ENCODE data around the gene ACTRT2.

Gene ACTRT2

DNA sequence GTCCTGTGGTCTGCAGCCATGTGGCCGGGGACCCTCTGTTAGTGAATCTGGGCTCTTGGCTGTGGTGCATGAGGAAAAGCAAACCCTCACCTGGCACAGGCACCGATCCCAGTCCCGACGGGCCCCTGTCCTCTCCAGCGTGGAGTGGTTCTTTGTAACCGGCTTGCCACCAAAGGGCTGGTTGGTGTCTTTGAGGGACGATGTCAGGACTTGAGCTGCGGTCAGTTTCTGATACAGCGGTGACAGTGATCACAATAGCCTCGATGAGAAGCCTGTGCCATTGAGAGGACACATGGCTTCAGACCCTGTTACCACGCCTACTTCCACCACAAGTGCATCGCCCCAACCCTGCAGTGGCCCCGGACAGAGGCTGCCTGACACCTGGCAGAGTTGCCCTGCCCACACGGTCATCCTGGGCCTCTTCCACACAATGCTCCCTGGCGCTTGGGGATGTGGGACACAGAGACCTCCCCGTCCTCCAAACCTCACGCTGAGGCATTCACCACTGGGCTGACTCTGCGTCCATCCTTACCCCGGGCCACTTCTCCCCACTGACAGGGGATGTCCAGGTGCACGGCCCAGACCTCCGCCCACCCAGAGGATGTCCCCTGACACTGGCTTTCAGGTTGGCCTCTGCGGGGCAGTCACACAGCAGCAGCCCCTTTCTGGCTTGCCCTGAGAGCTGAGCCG is 18.8 kb upstream of the ACTRT2 start:
- no peak for DNase-seq

- no peak for DNase-seq
Observed at GRCh38 chr1:3003039-3003940, 18.0 kb upstream of the ACTRT2 start.

DNA sequence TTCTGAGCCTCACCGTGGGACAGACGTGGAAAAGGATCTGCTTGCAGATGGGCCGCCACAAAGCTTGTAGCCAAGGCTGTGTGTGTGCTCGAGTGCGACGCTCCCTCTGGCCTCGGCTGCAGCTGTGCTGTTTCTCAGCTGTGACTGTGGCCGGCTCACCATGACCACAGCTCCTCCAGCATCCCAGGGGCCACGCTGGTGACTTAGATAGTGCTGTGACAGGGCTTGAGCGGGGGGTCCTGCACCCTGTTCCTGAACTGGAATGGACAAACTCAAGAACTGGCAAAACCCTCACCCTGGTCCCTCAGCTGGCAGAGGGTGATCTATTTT is 17.4 kb upstream of the ACTRT2 start:
- peak in 1 of 56 donors; percentile 12 for DNase-seq

DNA sequence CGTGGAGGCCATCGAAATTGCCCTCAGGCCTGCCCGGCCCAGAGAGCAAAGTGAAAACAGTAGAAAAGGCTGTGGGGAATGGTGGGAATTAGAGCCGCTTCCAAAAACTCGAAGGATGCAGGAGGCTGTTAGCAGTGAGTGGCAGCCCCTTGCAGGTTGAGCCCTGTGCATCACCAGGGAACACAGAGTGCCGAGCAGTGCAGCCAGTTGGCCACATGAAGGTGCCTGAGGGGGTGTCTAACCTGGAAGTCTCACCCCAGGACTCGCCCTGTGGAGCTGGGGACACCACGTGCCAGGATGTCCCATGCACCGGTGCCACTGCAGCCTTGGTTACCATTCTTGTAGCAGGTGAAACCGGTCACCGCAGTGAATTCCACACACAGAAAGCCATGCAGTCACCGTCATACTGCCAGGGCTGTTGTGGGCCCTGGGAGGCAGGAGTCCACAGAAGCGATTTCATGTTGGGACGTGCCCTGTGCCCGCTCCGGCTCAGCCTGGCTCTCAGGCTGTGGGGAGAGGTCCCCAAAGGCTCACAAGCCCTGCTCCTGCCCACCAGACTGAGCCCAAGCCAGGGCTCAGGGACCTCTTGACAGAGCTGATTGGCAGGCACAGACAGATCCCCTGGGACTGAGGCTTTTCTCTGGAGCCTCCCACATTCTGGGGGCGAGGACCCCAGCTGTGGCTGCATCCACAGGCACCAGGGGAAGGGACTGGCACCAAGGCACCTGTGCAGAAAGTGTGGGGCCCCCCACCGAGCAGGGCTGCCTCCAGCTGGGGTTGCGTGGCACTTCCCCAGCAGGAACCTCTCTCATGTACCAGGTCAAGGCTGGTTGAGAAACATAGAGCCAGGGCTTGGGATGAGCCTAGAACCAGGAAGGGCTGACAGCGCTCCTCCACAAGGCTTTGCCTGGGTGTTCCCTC is 16.7 kb upstream of the ACTRT2 start:
- no peak for DNase-seq

DNA sequence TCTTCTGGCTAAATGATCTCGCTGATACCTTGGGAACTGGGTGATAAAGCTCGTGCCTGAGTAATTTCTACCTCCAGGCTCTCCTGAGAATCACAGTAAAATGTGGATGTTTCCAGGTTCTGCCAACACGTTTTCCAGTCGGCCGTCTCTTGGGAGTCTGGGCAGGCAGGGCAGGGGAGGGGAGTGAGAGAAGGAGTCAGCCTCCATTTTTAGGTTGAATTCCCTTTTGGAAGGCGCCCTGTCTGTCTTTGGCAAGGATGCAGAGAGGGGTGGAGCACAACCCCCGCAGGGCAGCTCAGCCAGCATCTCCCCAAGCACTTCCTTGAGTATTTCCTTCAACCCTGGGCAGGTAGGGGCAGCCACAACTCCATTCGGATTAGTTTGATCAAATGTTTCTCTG is 15.5 kb upstream of the ACTRT2 start:
- DNase-seq, result no peak

- DNase-seq, result no peak
Observed at GRCh38 chr1:3007298-3008147, 13.7 kb upstream of the ACTRT2 start.

DNA sequence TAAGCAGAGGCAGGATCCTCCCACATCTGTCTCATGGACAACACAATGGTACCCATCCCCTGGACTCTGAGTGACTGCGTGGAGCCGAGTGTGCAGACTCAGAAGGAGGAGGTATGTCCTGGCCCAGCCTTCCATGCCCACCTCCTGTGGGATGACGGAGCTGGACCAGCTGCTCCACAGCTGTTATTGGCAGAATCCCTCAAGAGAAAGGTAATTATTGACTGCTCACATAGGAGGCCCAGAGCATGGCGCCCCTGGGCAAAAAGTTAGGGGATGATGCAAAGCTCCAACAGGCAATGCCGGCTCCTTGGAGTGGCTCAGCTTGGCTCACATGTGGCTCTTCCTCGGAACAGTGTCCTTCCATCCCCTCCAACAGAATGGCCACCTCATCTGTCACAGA is 12.2 kb upstream of the ACTRT2 start:
- DNase-seq, result no peak

- no peak for DNase-seq
Observed at GRCh38 chr1:3009556-3009955, 11.7 kb upstream of the ACTRT2 start.

DNA sequence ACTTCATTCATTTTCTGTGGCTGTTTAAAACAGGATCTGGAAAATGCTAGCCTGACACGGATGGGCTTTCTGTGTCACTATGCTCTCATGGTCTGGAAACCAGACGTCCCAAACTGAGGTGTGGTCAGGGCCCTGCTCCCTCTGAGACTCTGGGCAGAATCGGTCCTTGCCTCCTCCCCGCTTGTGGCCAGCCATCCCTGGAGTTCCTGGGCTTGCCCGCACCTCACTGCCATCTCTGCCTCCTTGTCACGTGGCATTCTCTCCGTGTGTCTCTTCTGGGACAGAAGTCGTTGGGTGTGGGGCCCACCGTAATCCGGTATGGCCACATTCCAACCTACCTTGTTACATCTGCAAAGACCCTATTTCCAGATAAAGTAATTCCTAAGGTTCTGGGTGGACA is 10.1 kb upstream of the ACTRT2 start:
- DNase-seq, result no peak

DNA sequence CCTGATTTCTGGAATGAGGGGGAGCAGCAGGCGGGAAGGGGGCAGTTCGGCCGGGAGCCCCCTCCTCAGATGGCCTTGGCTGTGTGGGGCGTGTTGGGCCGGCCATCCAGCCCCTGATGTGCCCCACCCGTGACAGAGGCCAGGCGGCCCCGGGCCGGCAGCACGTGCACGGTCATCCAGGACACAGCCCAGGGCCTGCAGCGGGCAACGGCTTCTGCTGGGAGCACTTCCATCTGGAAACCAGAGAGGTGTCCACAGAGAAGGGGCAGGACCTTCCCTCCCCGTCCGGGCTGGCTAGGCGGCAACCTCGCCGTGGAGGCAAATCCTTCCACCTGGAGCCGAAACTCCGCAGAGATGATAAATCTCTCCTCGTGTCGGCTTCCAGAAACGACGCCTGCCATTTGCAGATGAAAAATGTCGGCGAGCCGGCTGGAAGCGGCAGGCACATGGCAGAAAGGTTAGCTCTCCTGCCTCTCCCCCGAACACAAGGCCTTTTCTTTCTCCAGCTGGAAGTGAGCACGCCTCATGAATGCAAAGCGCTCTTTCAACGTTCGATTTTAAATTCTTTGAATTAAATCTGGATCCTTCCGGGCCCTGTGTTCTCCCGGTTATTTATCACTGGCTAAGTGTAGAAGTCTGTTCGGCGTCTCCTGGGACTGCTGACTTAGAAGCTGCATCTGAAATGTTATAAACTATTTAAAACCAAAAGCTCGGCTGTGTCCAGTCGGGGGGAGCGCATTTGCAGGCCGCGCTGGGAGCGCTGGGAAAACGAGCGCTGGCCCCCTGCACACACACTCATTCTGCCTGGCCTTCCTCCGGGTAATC is 9.4 kb upstream of the ACTRT2 start:
- peak in 41 of 56 donors; percentile 25 to 90 (median 61) for DNase-seq

DNA sequence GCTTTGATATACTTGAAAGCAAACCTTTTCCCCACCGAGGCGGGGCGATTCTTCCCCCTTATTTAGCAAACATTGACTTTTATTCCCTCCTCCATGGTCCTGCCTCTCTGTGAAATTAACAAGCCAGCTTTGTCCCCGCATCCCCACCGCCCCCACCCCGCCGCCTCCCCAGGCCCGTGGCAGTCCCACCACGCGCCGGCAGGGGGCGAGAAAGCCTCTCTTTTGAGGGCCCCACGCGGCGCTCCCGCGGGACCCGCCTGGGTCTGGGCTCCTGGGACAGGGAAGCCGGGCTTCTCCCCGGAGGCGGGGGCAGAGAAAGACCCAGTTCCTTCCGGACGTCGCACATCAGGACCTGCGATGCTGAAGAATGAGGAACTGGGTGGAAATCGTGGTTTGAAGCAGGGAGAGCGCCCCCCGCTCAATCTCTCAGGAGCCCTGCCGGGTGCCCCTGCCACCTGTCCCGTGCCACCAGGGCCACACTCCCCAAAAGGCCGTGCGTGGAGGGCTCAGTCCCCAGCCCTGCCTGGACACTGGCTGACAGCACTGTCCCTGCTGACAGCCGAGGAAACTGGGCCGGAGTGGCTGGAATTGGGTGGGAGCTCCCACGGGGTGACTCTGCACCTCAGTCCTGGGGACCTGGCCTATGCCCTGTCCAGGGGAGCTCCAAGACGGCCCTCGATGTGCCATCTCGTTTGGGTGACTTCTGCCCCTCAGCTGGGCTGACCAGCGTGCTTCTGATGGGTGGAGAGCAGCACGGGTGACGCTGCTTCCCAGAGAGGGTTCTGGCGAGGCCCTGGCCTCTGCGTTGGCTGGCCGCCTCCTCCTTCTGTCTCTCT is 8.6 kb upstream of the ACTRT2 start:
- DNase-seq, result peak in 50 of 56 donors; percentile 29 to 92 (median 70)

- DNase-seq, result no peak
Observed at GRCh38 chr1:3013371-3014049, 7.8 kb upstream of the ACTRT2 start.

- DNase-seq, result no peak
Observed at GRCh38 chr1:3014050-3014440, 7.2 kb upstream of the ACTRT2 start.

- DNase-seq, result no peak
Observed at GRCh38 chr1:3014443-3015268, 6.6 kb upstream of the ACTRT2 start.

DNA sequence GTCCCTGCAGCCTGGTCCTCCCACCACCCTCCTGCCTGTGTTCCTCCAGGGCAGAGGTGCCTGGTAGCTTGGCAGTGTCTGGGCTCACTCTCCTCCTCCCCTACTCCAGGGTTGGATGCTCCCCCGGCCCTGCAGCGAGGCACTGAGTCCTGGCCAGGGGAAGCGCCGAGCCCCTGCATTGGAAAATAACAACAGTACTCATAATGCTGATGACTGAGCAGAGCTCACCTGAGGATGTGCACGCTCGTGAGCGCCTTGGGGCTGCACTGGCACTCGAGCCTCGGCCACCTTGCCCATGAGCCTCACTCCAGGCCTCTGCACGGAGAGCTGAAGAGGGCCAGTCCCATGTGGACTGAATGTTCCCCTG is 6.0 kb upstream of the ACTRT2 start:
- DNase-seq, result no peak

- DNase-seq, result no peak
Observed at GRCh38 chr1:3015744-3016143, 5.5 kb upstream of the ACTRT2 start.

DNA sequence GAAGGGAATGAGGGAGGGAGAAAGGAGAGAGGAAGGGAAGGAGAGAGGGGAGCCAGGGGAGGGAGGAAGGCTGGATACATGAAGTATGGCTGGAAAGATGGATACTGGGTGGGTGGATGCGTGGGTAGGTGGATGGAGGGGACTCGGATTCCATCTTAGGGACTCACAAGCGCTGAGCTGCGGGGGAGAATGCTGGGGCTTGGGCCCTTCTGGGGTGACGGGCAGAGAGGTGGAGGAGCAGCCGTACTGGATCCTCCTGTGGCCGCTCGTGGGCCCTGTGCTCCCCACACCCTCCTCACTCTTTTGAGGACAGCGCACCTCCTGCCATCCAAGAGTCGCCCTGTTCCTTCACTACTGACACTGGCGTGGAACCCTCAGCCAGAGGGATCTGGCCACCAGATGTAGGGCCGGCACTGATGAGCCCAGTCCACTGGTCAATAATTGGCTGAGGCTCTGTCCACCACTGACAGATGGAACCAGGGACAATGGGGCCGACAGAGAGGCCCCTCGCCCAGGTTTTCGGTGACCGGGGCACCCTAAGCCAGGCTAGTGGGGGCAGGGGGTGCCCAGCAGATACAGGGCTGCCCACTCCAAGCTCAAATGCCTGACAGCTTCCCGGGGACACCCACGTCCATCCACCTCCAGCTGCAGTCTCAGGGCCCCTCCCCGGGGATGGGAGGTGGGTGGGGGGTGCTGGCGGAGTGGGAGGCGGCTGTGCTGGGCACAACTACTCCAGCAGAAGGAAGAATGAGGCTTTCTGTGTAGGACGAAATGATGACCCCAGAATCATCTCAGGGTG is 4.4 kb upstream of the ACTRT2 start:
- DNase-seq, result no peak

Measured in nucleus accumbens (tissue), 56 donors.